Measurements from ENCODE around the gene NCKAP5.

GRCh38 chr2:133485868-133486267 lies 82.4 kb downstream of the NCKAP5 start:
- TF ChIP-seq CTCF (IDR thresholded peaks at IDR 0.05) = no peak
- TF ChIP-seq POLR2A (IDR thresholded peaks at IDR 0.05) = no peak
- TF ChIP-seq EP300 (IDR thresholded peaks at IDR 0.05) = no peak
